ENCODE measurements around the gene FUT6.
"Not testable (repeated sequence)": the region's sequence is repeated elsewhere in the genome, so short reads cannot be mapped to it uniquely, and the experiment has no call there.

Gene FUT6

DNA sequence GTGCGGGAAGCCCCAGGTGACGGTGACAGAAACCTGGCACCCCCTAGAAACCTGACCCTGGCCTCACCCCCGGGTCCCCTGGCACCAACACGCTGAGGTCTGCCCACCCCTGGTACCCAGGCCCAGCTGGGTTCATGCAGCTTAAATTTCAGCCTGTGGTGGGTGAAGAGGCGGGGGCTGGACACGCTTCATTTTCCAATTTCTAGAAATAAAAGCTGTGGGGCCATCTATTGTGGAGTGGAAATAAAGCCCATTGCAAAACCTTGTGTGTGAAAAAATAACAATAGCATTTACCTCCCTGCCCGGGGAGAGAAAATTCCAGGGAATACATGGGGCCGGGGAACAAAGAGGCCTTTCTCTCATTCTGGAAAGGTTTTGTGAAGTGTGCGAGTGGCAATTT is 38.4 kb upstream of the FUT6 start:
- TF ChIP-seq ARNTL (CRISPR knock-in tag; IDR thresholded peaks at IDR 0.05; ENCODE audit: borderline replicate concordance, low read depth) (no peak), ZNF70 (CRISPR knock-in tag; IDR thresholded peaks at IDR 0.05) (no peak), ZC3H10 (CRISPR knock-in tag; IDR thresholded peaks at IDR 0.05) (no peak), ZFP3 (CRISPR knock-in tag; IDR thresholded peaks at IDR 0.05) (no peak), ZNF8 (CRISPR knock-in tag; IDR thresholded peaks at IDR 0.05) (no peak), RARB (CRISPR knock-in tag; IDR thresholded peaks at IDR 0.05) (no peak), CSRNP3 (CRISPR knock-in tag; IDR thresholded peaks at IDR 0.05) (no peak), PPARA (CRISPR knock-in tag; IDR thresholded peaks at IDR 0.05; ENCODE audit: borderline replicate concordance) (no peak)
- TF ChIP-seq, protein P1, sequence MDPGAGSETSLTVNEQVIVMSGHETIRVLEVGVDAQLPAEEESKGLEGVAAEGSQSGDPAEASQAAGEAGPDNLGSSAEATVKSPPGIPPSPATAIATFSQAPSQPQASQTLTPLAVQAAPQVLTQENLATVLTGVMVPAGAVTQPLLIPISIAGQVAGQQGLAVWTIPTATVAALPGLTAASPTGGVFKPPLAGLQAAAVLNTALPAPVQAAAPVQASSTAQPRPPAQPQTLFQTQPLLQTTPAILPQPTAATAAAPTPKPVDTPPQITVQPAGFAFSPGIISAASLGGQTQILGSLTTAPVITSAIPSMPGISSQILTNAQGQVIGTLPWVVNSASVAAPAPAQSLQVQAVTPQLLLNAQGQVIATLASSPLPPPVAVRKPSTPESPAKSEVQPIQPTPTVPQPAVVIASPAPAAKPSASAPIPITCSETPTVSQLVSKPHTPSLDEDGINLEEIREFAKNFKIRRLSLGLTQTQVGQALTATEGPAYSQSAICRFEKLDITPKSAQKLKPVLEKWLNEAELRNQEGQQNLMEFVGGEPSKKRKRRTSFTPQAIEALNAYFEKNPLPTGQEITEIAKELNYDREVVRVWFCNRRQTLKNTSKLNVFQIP (CRISPR knock-in tag; IDR thresholded peaks at IDR 0.05; ENCODE audit: borderline replicate concordance, low read depth) = no peak
- TF ChIP-seq, protein P2, sequence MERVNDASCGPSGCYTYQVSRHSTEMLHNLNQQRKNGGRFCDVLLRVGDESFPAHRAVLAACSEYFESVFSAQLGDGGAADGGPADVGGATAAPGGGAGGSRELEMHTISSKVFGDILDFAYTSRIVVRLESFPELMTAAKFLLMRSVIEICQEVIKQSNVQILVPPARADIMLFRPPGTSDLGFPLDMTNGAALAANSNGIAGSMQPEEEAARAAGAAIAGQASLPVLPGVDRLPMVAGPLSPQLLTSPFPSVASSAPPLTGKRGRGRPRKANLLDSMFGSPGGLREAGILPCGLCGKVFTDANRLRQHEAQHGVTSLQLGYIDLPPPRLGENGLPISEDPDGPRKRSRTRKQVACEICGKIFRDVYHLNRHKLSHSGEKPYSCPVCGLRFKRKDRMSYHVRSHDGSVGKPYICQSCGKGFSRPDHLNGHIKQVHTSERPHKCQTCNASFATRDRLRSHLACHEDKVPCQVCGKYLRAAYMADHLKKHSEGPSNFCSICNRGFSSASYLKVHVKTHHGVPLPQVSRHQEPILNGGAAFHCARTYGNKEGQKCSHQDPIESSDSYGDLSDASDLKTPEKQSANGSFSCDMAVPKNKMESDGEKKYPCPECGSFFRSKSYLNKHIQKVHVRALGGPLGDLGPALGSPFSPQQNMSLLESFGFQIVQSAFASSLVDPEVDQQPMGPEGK (CRISPR knock-in tag; IDR thresholded peaks at IDR 0.05; ENCODE audit: borderline replicate concordance) = no peak
- TF ChIP-seq, protein P3, sequence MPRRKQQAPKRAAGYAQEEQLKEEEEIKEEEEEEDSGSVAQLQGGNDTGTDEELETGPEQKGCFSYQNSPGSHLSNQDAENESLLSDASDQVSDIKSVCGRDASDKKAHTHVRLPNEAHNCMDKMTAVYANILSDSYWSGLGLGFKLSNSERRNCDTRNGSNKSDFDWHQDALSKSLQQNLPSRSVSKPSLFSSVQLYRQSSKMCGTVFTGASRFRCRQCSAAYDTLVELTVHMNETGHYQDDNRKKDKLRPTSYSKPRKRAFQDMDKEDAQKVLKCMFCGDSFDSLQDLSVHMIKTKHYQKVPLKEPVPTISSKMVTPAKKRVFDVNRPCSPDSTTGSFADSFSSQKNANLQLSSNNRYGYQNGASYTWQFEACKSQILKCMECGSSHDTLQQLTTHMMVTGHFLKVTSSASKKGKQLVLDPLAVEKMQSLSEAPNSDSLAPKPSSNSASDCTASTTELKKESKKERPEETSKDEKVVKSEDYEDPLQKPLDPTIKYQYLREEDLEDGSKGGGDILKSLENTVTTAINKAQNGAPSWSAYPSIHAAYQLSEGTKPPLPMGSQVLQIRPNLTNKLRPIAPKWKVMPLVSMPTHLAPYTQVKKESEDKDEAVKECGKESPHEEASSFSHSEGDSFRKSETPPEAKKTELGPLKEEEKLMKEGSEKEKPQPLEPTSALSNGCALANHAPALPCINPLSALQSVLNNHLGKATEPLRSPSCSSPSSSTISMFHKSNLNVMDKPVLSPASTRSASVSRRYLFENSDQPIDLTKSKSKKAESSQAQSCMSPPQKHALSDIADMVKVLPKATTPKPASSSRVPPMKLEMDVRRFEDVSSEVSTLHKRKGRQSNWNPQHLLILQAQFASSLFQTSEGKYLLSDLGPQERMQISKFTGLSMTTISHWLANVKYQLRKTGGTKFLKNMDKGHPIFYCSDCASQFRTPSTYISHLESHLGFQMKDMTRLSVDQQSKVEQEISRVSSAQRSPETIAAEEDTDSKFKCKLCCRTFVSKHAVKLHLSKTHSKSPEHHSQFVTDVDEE (CRISPR knock-in tag; IDR thresholded peaks at IDR 0.05) = no peak

DNA sequence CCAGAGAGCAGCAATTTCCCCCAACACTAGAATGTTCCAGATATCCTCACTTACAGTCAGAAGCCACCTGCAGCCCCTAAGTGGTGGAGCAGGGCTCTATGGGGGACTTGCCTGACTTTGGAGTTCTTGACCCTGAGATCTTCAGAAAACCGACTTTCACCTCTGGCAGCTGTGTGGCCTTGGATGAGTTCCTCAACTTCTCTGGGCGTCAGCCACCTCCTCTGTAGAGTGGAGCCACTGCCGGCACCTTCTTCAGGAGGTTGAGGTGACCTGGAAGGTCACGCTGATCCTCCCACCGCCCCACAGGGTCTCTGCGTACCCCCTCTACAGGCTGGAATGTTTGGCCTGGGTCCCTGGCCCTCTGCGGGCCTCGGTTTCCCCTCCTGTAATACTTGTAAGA is 37.9 kb upstream of the FUT6 start:
- TF ChIP-seq OSR1 (CRISPR knock-in tag; IDR thresholded peaks at IDR 0.05) (no peak), ZC3H10 (CRISPR knock-in tag; IDR thresholded peaks at IDR 0.05) (no peak), ZFP30 (CRISPR knock-in tag; IDR thresholded peaks at IDR 0.05) (no peak), TCF4 (CRISPR knock-in tag; IDR thresholded peaks at IDR 0.05; ENCODE audit: borderline replicate concordance) (no peak), TOX (CRISPR knock-in tag; IDR thresholded peaks at IDR 0.05; ENCODE audit: borderline replicate concordance) (no peak), ISL1 (CRISPR knock-in tag; IDR thresholded peaks at IDR 0.05) (no peak), SNAI2 (CRISPR knock-in tag; IDR thresholded peaks at IDR 0.05) (no peak), RARB (CRISPR knock-in tag; IDR thresholded peaks at IDR 0.05) (no peak), GLIS3 (CRISPR knock-in tag; IDR thresholded peaks at IDR 0.05) (no peak), CSDC2 (CRISPR knock-in tag; IDR thresholded peaks at IDR 0.05) (no peak), ZFP3 (CRISPR knock-in tag; IDR thresholded peaks at IDR 0.05) (no peak), ARNTL (CRISPR knock-in tag; IDR thresholded peaks at IDR 0.05; ENCODE audit: borderline replicate concordance, low read depth) (no peak), ESRRG (CRISPR knock-in tag; IDR thresholded peaks at IDR 0.05) (no peak), CREB5 (CRISPR knock-in tag; IDR thresholded peaks at IDR 0.05; ENCODE audit: low read depth) (no peak), ZNF565 (CRISPR knock-in tag; conservative IDR thresholded peaks at IDR 0.05; ENCODE audit: low read depth) (no peak), ZNF70 (CRISPR knock-in tag; IDR thresholded peaks at IDR 0.05) (no peak), CSRNP3 (CRISPR knock-in tag; IDR thresholded peaks at IDR 0.05) (no peak), PPARA (CRISPR knock-in tag; IDR thresholded peaks at IDR 0.05; ENCODE audit: borderline replicate concordance) (no peak)
- TF ChIP-seq, protein P3 (CRISPR knock-in tag; IDR thresholded peaks at IDR 0.05) = no peak
- TF ChIP-seq, protein P1 (CRISPR knock-in tag; IDR thresholded peaks at IDR 0.05; ENCODE audit: borderline replicate concordance, low read depth) = no peak
- no peak for ATAC-seq

More for the DNA sequence above, 38.4 kb upstream of the FUT6 start:
- ATAC-seq = no peak

DNA sequence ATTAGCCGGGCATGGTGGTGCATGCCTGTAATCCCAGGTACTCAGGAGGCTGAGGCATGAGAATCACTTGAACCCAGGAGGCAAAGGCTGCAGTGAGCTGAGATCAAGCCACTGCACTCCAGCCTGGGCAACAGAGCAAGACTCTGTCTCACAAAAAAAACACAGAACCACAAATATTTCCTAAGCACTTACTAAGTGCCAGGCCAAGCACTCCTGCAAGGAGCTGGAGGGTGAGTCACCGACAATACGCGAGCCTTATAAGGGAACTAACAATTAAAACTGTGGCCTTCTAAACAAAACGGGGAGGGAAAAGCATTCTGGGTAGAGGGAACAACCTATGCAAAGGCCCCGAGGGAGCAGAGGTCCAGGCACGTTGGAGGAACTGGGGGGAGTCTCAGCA is 35.0 kb upstream of the FUT6 start:
- ATAC-seq = not testable (repeated sequence)
